CD8-positive, alpha-beta memory T cell (primary cell): ENCODE results near the gene DTNBP1. TPM values are rescaled to one million over a fixed set of nuclear protein-coding genes. Genes with fewer than 3 reads are reported as not detected.

Source experiments
- CTCF ChIA-PET: fragments of 350-600 bp; sonication (Branson Sonifier 250); formaldehyde crosslinking; loops from one replicate; lab custom pipeline; 2021; ENCODE audit warnings: antibody characterized with exemption; lab: Charles Lee
- POLR2A ChIA-PET: fragments of 350-600 bp; sonication (Branson Sonifier 250); formaldehyde crosslinking; loops from one replicate; lab custom pipeline; 2021; ENCODE audit warnings: antibody characterized with exemption; lab: Charles Lee
- DNase-seq, 5 donors: peaks; one replicate each; pipeline versions ENCODE4 v3.0.0 to v3.0.0-alpha.2; 2020 to 2022; ENCODE audit warnings: mixed read lengths in 1 of 5
- H3K27ac ChIP-seq: one replicate; pipeline ENCODE4 v1.7.0; 2013; ENCODE audit warnings: low read depth, mild to moderate bottlenecking, low read length, moderate library complexity
- H3K27me3 ChIP-seq: 2 replicates; pipeline ENCODE4 v1.7.0; 2013; ENCODE audit warnings: low read length, mild to moderate bottlenecking; ENCODE audit not compliant: insufficient read depth, poor library complexity, severe bottlenecking
- H3K36me3 ChIP-seq: 2 replicates; pipeline ENCODE4 v1.7.0; 2013; ENCODE audit warnings: mild to moderate bottlenecking, low read length, moderate library complexity; ENCODE audit not compliant: insufficient read depth
- H3K4me1 ChIP-seq: 2 replicates; pipeline ENCODE4 v1.7.0; 2013; ENCODE audit warnings: mild to moderate bottlenecking, low read length, moderate library complexity; ENCODE audit not compliant: insufficient read depth
- H3K4me3 ChIP-seq: 2 replicates; pipeline ENCODE4 v1.7.0; 2013; ENCODE audit warnings: mild to moderate bottlenecking, low read length
- H3K9me3 ChIP-seq: 2 replicates; pipeline ENCODE4 v1.7.0; 2013; ENCODE audit warnings: mild to moderate bottlenecking, low read length
- H3K27ac Mint-ChIP-seq, 8 donors: one replicate each; pipeline ENCODE4 v1.8.0; 2020 to 2021; ENCODE audit warnings: mixed read lengths in 8 of 8, mild to moderate bottlenecking in 6 of 8, inconsistent platforms in 3 of 8, moderate library complexity in 3 of 8
- H3K27me3 Mint-ChIP-seq, 2 donors: one replicate each; pipeline ENCODE4 v1.8.0; 2020 to 2021; ENCODE audit warnings: mixed read lengths in 2 of 2, mild to moderate bottlenecking in 1 of 2, moderate library complexity in 1 of 2
- H3K36me3 Mint-ChIP-seq, 3 donors: one replicate each; pipeline ENCODE4 v1.8.0; 2020 to 2021; ENCODE audit warnings: mixed read lengths in 3 of 3, inconsistent platforms in 1 of 3, mild to moderate bottlenecking in 1 of 3
- H3K4me1 Mint-ChIP-seq, 3 donors: one replicate each; pipeline ENCODE4 v1.8.0; 2020 to 2021; ENCODE audit warnings: mixed read lengths in 3 of 3, inconsistent platforms in 1 of 3, mild to moderate bottlenecking in 1 of 3
- H3K4me3 Mint-ChIP-seq, 7 donors: one replicate each; pipeline ENCODE4 v1.8.0; 2020 to 2021; ENCODE audit warnings: mixed read lengths in 7 of 7, mild to moderate bottlenecking in 6 of 7, moderate library complexity in 4 of 7, inconsistent platforms in 2 of 7
- H3K9me3 Mint-ChIP-seq, 5 donors: one replicate each; pipeline ENCODE4 v1.8.0; 2020 to 2022; ENCODE audit warnings: mixed read lengths in 5 of 5, mild to moderate bottlenecking in 3 of 5, moderate library complexity in 2 of 5, inconsistent platforms in 1 of 5
- polyA plus RNA-seq: library from polyadenylated mRNA; unstranded; fragments of 300-500 nt; fragmentation: Illumina TruSeq; gene quantifications from one replicate; pipeline ENCODE4 v1.2.3, GENCODE V29; 2021
- total RNA-seq, 2 experiments: library from RNA; stranded (reverse); gene quantifications; one replicate each; pipeline ENCODE4 v1.2.3, GENCODE V29; 2021

The DTNBP1 gene
- total and polyA plus RNA-seq, 3 experiments from 2014 or later = 14.6 to 37.3 (median 15.5) TPM

- POLR2A ChIA-PET = no interaction called here
- peaks cover 14 to 93% (median 43%) of the 10 kb centered on the region in 3 donors for H3K36me3 Mint-ChIP-seq
Measured at GRCh38 chr6:15522026-15522425, 140.8 kb downstream of the DTNBP1 start.

GRCh38 chr6:15521582-15521981, 141.2 kb downstream of the DTNBP1 start:
- Histone ChIP-seq H3K9me3 (no peaks in the 10 kb centered on the region), H3K4me3 (no peak overlapping the region), H3K4me1 (no peaks in the 10 kb centered on the region), H3K27ac (no peak overlapping the region), H3K27me3 (no peaks in the 10 kb centered on the region), H3K36me3 (no peaks in the 10 kb centered on the region)
- Mint-ChIP-seq H3K27me3 (peaks cover 0 to 2% of the 10 kb centered on the region in 2 donors), H3K4me3 (no peak overlapping the region), H3K9me3 (peaks cover 0 to 4% (median 0%) of the 10 kb centered on the region in 5 donors), H3K27ac (peak overlapping the region in 5 of 8 donors; percentile 6 to 83 (median 41)), H3K36me3 (peaks cover 14 to 95% (median 43%) of the 10 kb centered on the region in 3 donors), H3K4me1 (peaks cover 7 to 13% (median 10%) of the 10 kb centered on the region in 3 donors)
- POLR2A ChIA-PET = no interaction called here
- CTCF ChIA-PET = no interaction called here
- DNase-seq = no peak

More at GRCh38 chr6:15522026-15522425, 140.8 kb downstream of the DTNBP1 start:
- Histone ChIP-seq H3K27ac (no peak overlapping the region), H3K4me1 (no peaks in the 10 kb centered on the region), H3K4me3 (no peak overlapping the region), H3K27me3 (no peaks in the 10 kb centered on the region), H3K9me3 (no peaks in the 10 kb centered on the region), H3K36me3 (no peaks in the 10 kb centered on the region)
- H3K4me3 Mint-ChIP-seq = no peak overlapping the region
- CTCF ChIA-PET = no interaction called here
- peaks cover 7 to 13% (median 10%) of the 10 kb centered on the region in 3 donors for H3K4me1 Mint-ChIP-seq
- no peak for DNase-seq
- peaks cover 0 to 2% of the 10 kb centered on the region in 2 donors for H3K27me3 Mint-ChIP-seq
- H3K9me3 Mint-ChIP-seq = peaks cover 0 to 4% (median 0%) of the 10 kb centered on the region in 5 donors
- H3K27ac Mint-ChIP-seq = peak overlapping the region in 5 of 8 donors; percentile 30 to 83 (median 52)

DNA sequence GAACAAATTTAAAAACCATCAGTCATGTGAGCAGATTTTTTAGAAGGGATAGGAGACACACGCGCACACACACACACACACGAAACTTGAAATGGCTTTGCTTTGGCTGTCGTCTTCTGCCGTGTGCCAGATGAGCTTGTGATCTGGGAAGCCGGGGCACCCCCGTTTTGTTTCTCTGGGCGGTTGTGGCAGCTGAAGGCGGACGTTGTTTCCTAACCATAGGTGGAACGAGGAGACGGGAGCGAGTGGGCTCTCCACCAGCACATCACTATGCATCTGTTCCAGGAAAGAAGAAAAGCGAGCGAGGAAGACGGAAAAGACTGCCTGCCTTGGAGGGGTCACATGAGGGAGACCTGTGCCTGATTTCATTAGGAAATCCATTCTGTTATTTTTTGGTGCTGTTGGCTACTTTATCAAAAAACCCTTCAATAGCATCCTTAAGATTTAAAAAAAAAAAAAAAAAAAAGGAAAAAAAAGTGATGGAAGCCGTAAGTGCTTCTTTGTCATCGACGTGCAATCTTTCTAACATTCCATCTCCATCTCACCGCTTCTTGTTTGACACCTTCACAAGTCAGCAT, 142.1 kb downstream of the DTNBP1 start:
- CTCF ChIA-PET = no interaction called here
- Mint-ChIP-seq H3K36me3 (peaks cover 14 to 94% (median 40%) of the 10 kb centered on the region in 3 donors), H3K27ac (peak overlapping the region in 1 of 8 donors; percentile 36), H3K9me3 (peaks cover 0 to under 1% (median 0%) of the 10 kb centered on the region in 5 donors), H3K27me3 (peaks cover 0 to 2% of the 10 kb centered on the region in 2 donors), H3K4me1 (peaks cover 7 to 13% (median 10%) of the 10 kb centered on the region in 3 donors), H3K4me3 (no peak overlapping the region)
- no peak overlapping the region for H3K27ac ChIP-seq
- H3K9me3 ChIP-seq = no peaks in the 10 kb centered on the region
- no peaks in the 10 kb centered on the region for H3K27me3 ChIP-seq
- H3K4me3 ChIP-seq = no peak overlapping the region
- no peaks in the 10 kb centered on the region for H3K36me3 ChIP-seq
- no peaks in the 10 kb centered on the region for H3K4me1 ChIP-seq
- DNase-seq = no peak
- POLR2A ChIA-PET = no interaction called here

DNA sequence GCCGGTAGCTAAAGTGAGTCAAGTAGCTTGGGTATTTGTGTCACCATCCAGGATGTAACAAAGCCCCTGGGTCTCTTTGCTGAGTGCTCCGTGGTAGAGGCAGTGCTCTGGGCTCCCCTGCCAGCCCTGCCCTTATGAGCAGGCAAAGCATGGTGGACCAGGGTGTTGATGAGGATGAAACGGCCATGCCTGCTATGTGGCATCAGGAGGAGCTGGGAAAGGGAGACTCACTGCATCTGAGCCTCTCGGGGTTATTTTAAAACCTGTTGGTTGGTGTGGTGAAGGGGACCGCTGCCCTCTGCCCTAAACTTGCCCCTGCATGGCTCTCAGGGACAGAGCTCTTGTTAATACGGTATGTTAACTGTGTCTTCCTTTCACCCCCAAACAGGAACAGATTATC, 143.1 kb downstream of the DTNBP1 start:
- Mint-ChIP-seq H3K27me3 (peaks cover 0 to 2% of the 10 kb centered on the region in 2 donors), H3K4me3 (no peak overlapping the region), H3K4me1 (peaks cover 7 to 14% (median 13%) of the 10 kb centered on the region in 3 donors), H3K27ac (peak overlapping the region in 4 of 8 donors; percentile 1 to 61 (median 39)), H3K36me3 (peaks cover 14 to 93% (median 39%) of the 10 kb centered on the region in 3 donors), H3K9me3 (no peaks in the 10 kb centered on the region)
- Histone ChIP-seq H3K9me3 (no peaks in the 10 kb centered on the region), H3K27ac (no peak overlapping the region), H3K27me3 (no peaks in the 10 kb centered on the region), H3K4me1 (no peaks in the 10 kb centered on the region), H3K4me3 (no peak overlapping the region), H3K36me3 (peaks cover 2% of the 10 kb centered on the region)
- no peak for DNase-seq
- CTCF ChIA-PET = no interaction called here
- POLR2A ChIA-PET = no interaction called here

DNA sequence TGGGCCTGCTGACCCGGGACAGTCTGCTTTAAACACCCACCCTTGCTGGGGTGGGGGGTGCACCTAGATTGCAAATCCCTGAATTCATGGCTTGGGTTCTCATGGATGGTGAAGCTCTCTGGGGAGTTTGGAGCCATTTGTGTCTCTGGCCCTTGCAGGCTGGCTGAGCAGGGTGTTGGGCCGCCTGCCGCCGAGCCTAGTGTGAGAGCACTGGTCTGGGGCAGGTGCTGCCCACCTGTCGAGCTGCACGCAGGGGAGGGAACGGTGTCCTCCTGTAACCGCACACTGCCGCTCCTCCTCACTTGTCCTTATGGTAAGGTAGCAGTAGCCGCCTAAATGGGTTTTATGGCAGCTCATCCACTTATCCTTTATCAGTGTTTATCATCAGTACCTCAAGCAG, 143.9 kb downstream of the DTNBP1 start:
- Mint-ChIP-seq H3K36me3 (peaks cover 9 to 93% (median 39%) of the 10 kb centered on the region in 3 donors), H3K4me3 (no peak overlapping the region), H3K27ac (peak overlapping the region in 2 of 8 donors; percentile 72 to 78), H3K4me1 (peaks cover 7 to 14% (median 13%) of the 10 kb centered on the region in 3 donors), H3K27me3 (peaks cover 0 to 6% of the 10 kb centered on the region in 2 donors), H3K9me3 (no peaks in the 10 kb centered on the region)
- no peak overlapping the region for H3K4me3 ChIP-seq
- no peak for DNase-seq
- H3K4me1 ChIP-seq = no peaks in the 10 kb centered on the region
- POLR2A ChIA-PET = no interaction called here
- no peak overlapping the region for H3K27ac ChIP-seq
- no peaks in the 10 kb centered on the region for H3K27me3 ChIP-seq
- H3K9me3 ChIP-seq = no peaks in the 10 kb centered on the region
- peaks cover 3% of the 10 kb centered on the region for H3K36me3 ChIP-seq
- CTCF ChIA-PET = no interaction called here

GRCh38 chr6:15518057-15518456, 144.8 kb downstream of the DTNBP1 start:
- no peak for DNase-seq
- H3K27ac Mint-ChIP-seq = peak overlapping the region in 1 of 8 donors; percentile 67

GRCh38 chr6:15517600-15517999, 145.2 kb downstream of the DTNBP1 start:
- no peak overlapping the region for H3K27ac ChIP-seq
- ChIA-PET CTCF (no interaction called here), POLR2A (interaction anchor here (0.6 kb wide), 1 partner anchor 156 kb away, joined by 10 read pairs; no protein-coding TSS in a partner anchor)
- Mint-ChIP-seq H3K27ac (peak overlapping the region in 2 of 8 donors; percentile 27 to 67), H3K9me3 (no peaks in the 10 kb centered on the region), H3K27me3 (peaks cover 0 to 6% of the 10 kb centered on the region in 2 donors), H3K4me3 (no peak overlapping the region), H3K36me3 (peaks cover 7 to 93% (median 39%) of the 10 kb centered on the region in 3 donors), H3K4me1 (peaks cover 4 to 11% (median 10%) of the 10 kb centered on the region in 3 donors)
- no peaks in the 10 kb centered on the region for H3K9me3 ChIP-seq
- no peaks in the 10 kb centered on the region for H3K27me3 ChIP-seq
- no peak for DNase-seq
- peaks cover 3% of the 10 kb centered on the region for H3K36me3 ChIP-seq
- no peaks in the 10 kb centered on the region for H3K4me1 ChIP-seq
- H3K4me3 ChIP-seq = no peak overlapping the region

More at GRCh38 chr6:15518057-15518456, 144.8 kb downstream of the DTNBP1 start:
- CTCF ChIA-PET = no interaction called here
- Histone ChIP-seq H3K27ac (no peak overlapping the region), H3K9me3 (no peaks in the 10 kb centered on the region), H3K27me3 (no peaks in the 10 kb centered on the region), H3K4me1 (no peaks in the 10 kb centered on the region), H3K4me3 (no peak overlapping the region), H3K36me3 (peaks cover 3% of the 10 kb centered on the region)
- Mint-ChIP-seq H3K27me3 (peaks cover 0 to 6% of the 10 kb centered on the region in 2 donors), H3K36me3 (peaks cover 7 to 93% (median 39%) of the 10 kb centered on the region in 3 donors), H3K4me1 (peaks cover 7 to 14% (median 13%) of the 10 kb centered on the region in 3 donors), H3K4me3 (no peak overlapping the region), H3K9me3 (no peaks in the 10 kb centered on the region)
- POLR2A ChIA-PET = interaction anchor here (0.6 kb wide), 1 partner anchor 156 kb away, joined by 10 read pairs; no protein-coding TSS in a partner anchor

- no peak overlapping the region for H3K4me3 ChIP-seq
- Mint-ChIP-seq H3K27me3 (peaks cover 0 to 6% of the 10 kb centered on the region in 2 donors), H3K36me3 (peaks cover 7 to 93% (median 40%) of the 10 kb centered on the region in 3 donors), H3K4me1 (peaks cover 0 to 5% (median 4%) of the 10 kb centered on the region in 3 donors), H3K4me3 (no peak overlapping the region), H3K27ac (no peak overlapping the region), H3K9me3 (no peaks in the 10 kb centered on the region)
- CTCF ChIA-PET = no interaction called here
- H3K9me3 ChIP-seq = no peaks in the 10 kb centered on the region
- POLR2A ChIA-PET = interaction anchor here (0.6 kb wide), 1 partner anchor 155 kb away, joined by 10 read pairs; no protein-coding TSS in a partner anchor
- H3K27ac ChIP-seq = no peak overlapping the region
- no peaks in the 10 kb centered on the region for H3K27me3 ChIP-seq
- DNase-seq = no peak
- H3K4me1 ChIP-seq = no peaks in the 10 kb centered on the region
- H3K36me3 ChIP-seq = peaks cover 5% of the 10 kb centered on the region
Measured at GRCh38 chr6:15516923-15517560, 145.8 kb downstream of the DTNBP1 start.
